HG02885 (cell line): ENCODE results near the gene GPRC5B.
A peak's percentile ranks its signal among the peaks of the same experiment; 100 is the strongest.

Experiments used
- ATAC-seq: cut with Tn5 transposase; IDR thresholded peaks from one replicate; pipeline ENCODE4 v1.9.1; 2021; ENCODE audit warnings: mild to moderate bottlenecking; ENCODE audit not compliant: unreplicated experiment, poor library complexity

Gene GPRC5B

GRCh38 chr16:19884611-19885450 is at the start of gene GPRC5B:
TSS of gene GPRC5B (minus strand) at chr16:19884848. CDS start at chr16:19872845, 12,003 bp downstream.
- ATAC-seq = no peak

- no peak for ATAC-seq
Measured at GRCh38 chr16:19933740-19934139, 49.1 kb upstream of the GPRC5B start.

- ATAC-seq = no peak
Measured at GRCh38 chr16:19929062-19929511, 44.4 kb upstream of the GPRC5B start.

- ATAC-seq = no peak
Measured at GRCh38 chr16:19928432-19928831, 43.8 kb upstream of the GPRC5B start.

- no peak for ATAC-seq
Measured at GRCh38 chr16:19926449-19927390, 42.1 kb upstream of the GPRC5B start.

- no peak for ATAC-seq
Measured at GRCh38 chr16:19923396-19923795, 38.7 kb upstream of the GPRC5B start.

GRCh38 chr16:19919142-19919541 is 34.5 kb upstream of the GPRC5B start:
- ATAC-seq = no peak

GRCh38 chr16:19916064-19916463 is 31.4 kb upstream of the GPRC5B start:
- ATAC-seq = no peak

- ATAC-seq = no peak
Measured at GRCh38 chr16:19914877-19915276, 30.2 kb upstream of the GPRC5B start.

- no peak for ATAC-seq
Measured at GRCh38 chr16:19913340-19913645, 28.6 kb upstream of the GPRC5B start.

GRCh38 chr16:19912455-19913339 is 28.0 kb upstream of the GPRC5B start:
- no peak for ATAC-seq

GRCh38 chr16:19911747-19912454 is 27.3 kb upstream of the GPRC5B start:
- no peak for ATAC-seq

GRCh38 chr16:19911204-19911603 is 26.6 kb upstream of the GPRC5B start:
- no peak for ATAC-seq

- ATAC-seq = no peak
Measured at GRCh38 chr16:19909750-19910322, 25.2 kb upstream of the GPRC5B start.

- ATAC-seq = no peak
Measured at GRCh38 chr16:19908921-19909320, 24.3 kb upstream of the GPRC5B start.

- ATAC-seq = peak; percentile 70
Measured at GRCh38 chr16:19907161-19907992, 22.7 kb upstream of the GPRC5B start.

GRCh38 chr16:19901164-19901563 is 16.5 kb upstream of the GPRC5B start:
- no peak for ATAC-seq

- no peak for ATAC-seq
Measured at GRCh38 chr16:19899605-19899955, 14.9 kb upstream of the GPRC5B start.
